ENCODE results near the gene GOLIM4. TPM values are rescaled to one million over a fixed set of nuclear protein-coding genes. Genes with fewer than 3 reads are reported as not detected.
"Not testable (repeated sequence)": the region's sequence is repeated elsewhere in the genome, so short reads cannot be mapped to it uniquely, and the experiment has no call there.

The GOLIM4 gene
- total RNA-seq, 2 donors from 2014 or later: 42.8 to 44.0 TPM

DNA sequence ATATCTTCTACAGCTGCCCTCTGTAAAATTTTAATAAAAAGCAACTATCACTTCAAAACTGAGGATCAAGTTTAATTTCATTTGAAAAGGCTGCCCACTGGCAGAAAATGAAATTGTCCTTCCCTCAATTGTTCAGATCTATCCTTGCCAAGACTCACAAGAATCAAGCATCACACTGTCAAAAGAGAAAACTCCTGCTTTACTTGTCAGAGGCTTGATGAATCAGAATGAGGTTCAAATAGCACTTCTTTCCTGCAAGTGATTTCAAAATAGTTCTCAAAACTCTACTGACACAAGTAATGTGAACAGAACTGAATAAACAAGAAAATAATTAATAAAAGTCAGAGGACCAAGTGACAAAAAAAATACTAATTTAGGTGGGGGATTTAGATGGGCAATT lies 70.6 kb downstream of the GOLIM4 start:
- intact Hi-C loops (cut with DNase I): no loop called here
- DNase-seq (ENCODE audit: low spot score): no peak

DNA sequence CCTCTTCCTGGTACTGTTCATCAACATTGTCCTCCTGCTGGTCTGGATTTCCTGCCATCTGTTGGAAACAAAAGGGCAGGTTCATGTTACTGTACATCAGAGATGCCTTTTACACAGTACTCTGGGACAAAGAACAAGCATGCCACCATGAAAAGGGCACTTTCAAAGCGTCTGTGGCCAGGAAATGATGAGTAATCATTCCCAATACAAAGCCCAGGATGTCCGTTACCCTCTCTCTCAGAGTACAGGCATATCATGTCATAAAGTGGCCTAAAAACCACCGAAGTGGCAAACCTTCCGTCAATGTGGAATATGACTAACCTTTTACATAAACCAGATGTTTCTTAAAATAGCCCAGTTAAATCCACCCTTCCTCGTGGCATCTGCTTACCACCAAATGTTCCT lies 71.2 kb downstream of the GOLIM4 start:
- intact Hi-C loops (cut with DNase I): no loop called here
- DNase-seq (ENCODE audit: low spot score): no peak

DNA sequence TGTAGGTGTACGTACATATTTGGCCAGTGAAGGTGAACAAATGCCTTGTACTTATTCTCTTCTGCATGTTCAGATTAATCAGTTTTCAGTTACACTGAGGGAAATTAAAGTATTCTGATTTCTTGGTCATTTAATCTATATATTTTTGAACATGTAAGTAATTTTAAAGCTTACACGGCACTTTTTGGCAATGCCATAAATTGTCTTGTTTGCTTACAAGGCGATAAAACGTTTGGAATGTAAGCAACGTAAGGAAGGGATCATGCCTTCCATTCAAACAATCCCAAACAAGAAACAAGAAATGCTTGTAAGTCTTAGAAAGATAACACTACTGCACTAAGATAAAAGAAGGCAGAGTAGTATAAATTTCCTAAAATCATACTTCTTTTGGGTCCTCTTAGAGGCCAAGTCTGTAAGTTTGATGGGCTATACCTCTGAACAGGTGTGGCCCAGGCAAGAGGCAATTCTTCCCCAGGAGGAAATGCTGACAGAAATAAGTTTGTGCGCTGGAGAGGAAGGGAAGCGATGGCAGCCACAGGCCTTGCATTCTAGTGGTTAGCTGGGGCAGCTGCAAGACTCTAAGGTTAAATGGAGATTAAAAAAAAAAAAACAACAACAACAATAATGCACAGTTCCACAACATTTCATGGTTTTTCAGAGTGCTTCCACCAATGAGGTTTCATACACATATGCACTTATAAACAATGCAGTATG lies 73.8 kb downstream of the GOLIM4 start:
- intact Hi-C loops (cut with DNase I): no loop called here

DNA sequence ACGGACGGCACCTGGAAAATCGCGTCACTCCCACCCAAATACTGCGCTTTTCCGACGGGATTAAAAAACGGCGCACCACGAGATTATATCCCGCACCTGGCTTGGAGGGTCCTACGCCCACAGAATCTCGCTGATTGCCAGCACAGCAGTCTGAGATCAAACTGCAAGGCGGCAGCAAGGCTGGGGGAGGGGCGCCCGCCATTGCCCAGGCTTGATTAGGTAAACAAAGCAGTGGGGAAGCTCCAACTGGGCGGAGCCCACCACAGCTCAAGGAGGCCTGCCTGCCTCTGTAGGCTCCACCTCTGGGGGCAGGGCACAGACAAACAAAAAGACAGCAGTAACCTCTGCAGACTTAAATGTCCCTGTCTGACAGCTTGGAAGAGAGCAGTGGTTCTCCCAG lies 84.4 kb downstream of the GOLIM4 start:
- intact Hi-C loops (cut with DNase I); DNase-seq (ENCODE audit: low spot score): not testable (repeated sequence)

More for the DNA sequence above, 73.8 kb downstream of the GOLIM4 start:
- no peak for DNase-seq (ENCODE audit: low spot score)

DNA sequence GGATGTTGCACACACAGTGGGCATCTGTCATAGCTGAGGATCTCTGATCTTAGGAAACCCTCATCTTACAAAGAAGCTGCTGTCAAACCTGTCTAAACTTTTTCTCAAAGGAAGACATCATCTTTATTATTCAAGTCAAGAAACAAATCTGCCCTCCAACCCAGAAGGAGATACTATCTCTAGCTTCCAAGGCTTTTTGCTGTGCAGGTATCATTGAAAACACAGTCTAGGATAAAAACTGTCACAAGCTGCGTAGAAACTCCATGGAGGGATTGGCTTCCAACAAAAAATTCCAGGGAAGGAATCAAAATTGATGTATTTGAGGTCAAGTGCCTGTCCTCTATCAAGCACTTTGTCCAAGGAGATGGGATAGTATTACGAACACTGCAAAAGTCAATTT lies 89.1 kb downstream of the GOLIM4 start:
- intact Hi-C loops (cut with DNase I): no loop called here
- no peak for DNase-seq (ENCODE audit: low spot score)

DNA sequence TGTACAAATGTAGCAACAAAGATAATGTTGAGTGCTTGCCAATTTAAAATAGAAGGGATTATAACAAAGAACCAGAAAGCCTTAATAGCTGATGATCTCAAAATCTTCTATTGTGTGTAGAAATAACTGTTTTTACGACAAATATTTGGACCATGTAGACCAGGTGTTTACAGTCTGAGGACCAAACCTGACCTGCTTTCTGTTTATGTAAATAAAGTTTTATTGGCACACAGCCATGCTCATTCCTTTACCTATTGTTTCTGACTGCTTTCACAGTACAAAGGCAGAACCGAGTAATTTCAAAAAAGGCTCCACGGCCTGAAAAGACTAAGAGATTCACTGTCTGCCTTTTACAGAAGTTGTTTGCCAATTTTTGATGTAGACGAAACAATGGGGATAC lies 91.8 kb downstream of the GOLIM4 start:
- DNase-seq (ENCODE audit: low spot score): no peak
- intact Hi-C loops (cut with DNase I): no loop called here

DNA sequence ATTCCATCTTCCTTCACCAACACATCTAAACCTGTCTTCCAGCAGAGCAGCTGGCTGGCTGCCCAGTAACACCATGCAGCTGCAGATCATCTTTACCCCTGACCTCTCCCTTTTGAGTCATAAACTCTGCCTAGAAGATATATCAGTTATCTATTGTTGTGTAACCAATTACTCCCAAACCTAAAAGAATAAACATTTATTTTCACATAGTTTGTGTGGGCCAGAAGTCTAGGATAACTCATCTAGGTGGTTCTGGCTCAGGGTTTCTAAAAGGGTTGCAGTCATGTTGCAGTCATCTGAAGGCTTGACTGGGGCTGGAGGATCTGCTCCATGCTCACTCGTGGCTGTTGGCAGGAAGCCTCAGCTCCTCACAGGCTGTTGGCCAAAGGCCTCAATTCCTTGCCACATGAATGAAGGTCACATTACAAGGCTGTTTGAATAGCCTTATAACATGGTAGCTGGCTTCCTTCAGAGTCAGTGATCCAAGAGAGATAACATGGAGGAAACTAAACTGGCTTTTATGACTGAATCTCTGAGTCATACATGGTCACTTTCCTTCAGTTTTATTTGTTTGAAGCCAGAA lies 92.8 kb downstream of the GOLIM4 start:
- peak; percentile 76 for DNase-seq (ENCODE audit: low spot score)
- intact Hi-C loops (cut with DNase I): no loop called here

DNA sequence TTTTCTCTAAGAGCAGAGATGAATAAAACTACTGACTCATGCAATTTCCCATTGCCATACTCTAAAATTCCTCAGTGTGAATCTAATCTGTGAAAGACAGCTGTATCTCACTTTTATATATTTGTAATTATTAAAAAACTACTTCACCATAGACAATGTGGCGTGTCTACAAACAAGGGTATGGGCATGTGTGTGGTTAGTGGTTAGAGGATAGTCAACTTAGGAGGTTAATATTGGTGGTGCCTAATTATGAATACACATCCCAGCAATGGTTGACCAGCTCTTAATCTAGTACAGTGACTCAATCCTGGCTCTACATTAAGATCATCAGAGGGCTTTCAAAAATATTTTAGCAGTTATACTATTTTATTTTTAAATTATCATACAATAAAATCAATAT lies 94.5 kb downstream of the GOLIM4 start:
- DNase-seq (ENCODE audit: low spot score): no peak
- intact Hi-C loops (cut with DNase I): no loop called here

DNA sequence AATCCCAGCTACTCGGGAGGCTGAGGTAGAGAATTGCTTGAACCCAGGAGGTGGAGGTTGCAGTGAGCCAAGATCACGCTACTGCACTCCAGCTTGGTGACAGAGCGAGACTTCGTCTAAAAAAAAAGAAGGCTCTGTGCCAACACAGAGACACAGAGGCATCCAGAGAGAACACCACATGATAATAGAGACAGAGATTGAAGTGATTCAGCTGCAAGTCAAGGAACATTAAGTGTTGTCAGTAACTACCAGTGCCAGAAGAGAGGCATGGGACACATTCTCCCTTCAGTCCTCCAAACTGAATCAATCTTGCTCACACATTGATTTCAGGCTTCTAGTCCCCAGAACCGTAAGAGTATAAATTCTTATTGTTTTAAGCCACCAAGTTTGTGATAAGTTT lies 97.5 kb downstream of the GOLIM4 start:
- DNase-seq (ENCODE audit: low spot score): no peak
- intact Hi-C loops (cut with DNase I): no loop called here

DNA sequence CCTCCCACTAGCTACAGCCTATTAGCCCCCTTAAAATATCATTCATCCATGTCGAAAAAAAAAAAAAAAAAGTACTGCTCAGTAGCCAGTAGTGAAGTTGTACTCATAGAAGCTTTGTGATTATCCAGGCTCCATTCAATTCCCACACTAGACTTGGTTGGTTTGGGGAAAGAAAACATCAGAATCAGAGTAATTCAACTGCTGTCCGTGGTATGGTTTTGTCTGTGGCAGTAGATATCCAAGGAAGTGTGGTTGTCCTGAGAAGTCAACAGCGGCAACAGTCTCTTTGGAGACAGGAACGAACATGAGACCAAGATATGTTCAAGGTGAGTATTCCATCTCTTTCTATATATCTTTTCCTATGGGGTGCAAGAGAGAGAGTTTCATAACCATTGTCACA lies 99.2 kb downstream of the GOLIM4 start:
- intact Hi-C loops (cut with DNase I): no loop called here

DNA sequence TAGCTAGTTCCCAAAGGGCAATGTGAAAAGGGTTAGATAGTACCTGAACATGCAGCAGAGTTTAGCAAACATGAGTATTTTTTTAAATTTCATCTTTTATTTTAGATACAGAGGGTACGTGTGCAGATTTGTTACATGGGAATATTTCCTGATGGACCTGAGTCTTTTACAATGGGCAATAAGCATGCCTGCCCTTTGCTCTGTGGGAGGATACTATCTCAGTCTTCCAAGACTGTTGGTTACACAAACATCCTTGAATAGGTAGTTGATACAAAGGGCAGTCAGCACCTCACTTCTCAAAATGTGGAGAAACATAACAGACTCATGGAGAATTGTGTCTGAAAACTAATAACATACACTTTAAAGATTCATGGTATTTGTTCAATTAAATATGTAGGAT lies 103.3 kb downstream of the GOLIM4 start:
- intact Hi-C loops (cut with DNase I): no loop called here

More for the DNA sequence above, 99.2 kb downstream of the GOLIM4 start:
- DNase-seq (ENCODE audit: low spot score): no peak

DNA sequence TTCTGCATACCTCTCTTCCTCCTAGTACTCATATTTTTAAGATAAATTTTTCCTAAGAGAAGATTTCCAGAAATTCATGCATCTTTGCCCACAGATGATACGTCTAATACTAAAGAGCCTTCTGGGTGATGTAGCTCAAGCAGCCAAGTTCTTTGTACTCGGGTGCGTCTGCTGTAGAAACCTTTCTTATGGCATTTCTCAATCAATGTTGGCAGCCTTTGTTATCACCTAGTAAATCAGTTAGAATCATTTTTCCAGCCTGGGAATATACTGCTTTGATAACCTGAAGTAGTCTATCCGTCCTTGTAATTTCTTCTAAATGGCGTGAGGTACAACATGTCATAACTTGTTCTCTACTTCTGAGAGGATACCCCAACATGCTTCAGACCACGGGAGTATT lies 104.5 kb downstream of the GOLIM4 start:
- intact Hi-C loops (cut with DNase I): no loop called here
- no peak for DNase-seq (ENCODE audit: low spot score)

More for the DNA sequence above, 103.3 kb downstream of the GOLIM4 start:
- DNase-seq (ENCODE audit: low spot score): no peak

DNA sequence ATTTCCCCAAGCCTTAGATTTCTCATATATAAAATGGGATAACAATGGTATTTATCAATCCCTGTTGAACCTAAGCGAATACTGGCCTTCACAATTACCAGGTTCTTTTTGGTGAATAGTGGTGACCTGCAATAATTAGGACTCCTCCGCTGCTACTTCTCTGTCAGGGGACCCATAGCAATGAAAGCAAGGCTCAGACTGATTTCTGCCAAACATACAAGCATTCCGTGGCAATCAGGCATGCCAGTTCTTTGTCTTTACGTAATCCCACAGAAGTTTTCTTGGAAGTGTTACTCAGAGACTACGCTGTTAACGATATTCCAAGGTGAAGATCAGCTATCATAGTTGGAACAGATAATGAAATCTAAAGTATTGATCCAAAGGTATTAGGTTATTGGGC lies 105.7 kb downstream of the GOLIM4 start:
- no peak for DNase-seq (ENCODE audit: low spot score)
- intact Hi-C loops (cut with DNase I): no loop called here

DNA sequence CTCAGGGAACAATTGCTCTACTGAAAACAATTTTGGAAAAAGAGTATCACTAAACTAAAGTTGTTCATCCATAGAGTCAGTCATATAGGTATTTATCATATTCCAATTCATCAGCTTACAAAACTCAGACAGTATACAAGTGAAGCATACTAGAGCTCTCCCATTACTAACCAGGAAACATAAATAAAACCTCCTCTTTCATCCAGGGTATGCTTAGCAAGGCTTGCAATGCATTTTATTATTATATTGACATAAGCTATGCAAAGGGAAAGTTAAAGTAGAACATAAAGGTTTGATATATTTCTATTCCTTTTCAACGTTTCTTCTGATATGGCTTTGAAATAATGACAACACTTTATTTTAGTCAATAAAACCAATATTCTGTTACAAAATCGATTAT lies 106.7 kb downstream of the GOLIM4 start:
- no peak for DNase-seq (ENCODE audit: low spot score)
- intact Hi-C loops (cut with DNase I): no loop called here

DNA sequence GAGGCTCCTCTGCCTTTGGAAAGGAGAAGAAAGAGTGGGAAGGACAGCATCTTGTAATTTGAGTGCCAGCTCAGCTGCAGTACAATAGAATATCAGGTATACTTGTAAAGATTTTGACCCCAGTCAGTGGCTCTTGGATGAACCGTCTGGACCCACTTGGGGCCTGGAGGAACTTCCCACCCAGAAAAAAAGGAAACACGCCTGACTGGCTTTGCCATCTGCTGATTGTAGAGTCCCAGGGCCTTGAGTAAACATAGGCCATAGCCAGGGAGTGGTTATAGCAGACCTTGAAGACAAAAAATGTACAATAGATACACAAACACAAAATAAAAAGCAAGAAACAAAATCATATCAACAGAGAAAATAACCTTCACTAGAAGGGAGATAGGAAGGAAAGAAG lies 112.1 kb downstream of the GOLIM4 start:
- intact Hi-C loops (cut with DNase I): no loop called here
- no peak for DNase-seq (ENCODE audit: low spot score)

DNA sequence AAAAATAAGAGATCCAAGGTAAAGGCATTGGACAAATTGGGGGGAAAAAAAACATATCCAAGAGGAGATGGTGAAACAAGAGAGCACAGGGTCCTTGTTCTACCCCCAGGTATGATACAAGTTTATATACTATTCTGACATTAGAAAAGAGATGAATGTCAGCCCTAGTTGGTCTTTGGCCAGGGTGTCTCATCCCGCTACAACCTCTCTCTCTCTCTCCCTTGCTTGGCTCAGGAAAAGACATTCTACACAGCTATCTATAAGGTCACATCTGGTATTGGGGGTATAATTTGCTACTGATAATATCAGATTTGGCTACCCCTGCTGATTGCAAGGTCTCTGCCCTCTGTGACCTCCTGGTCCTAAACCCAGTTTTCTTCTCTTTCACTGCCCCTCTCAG lies 117.2 kb downstream of the GOLIM4 start:
- DNase-seq (ENCODE audit: low spot score): no peak
- intact Hi-C loops (cut with DNase I): no loop called here

DNA sequence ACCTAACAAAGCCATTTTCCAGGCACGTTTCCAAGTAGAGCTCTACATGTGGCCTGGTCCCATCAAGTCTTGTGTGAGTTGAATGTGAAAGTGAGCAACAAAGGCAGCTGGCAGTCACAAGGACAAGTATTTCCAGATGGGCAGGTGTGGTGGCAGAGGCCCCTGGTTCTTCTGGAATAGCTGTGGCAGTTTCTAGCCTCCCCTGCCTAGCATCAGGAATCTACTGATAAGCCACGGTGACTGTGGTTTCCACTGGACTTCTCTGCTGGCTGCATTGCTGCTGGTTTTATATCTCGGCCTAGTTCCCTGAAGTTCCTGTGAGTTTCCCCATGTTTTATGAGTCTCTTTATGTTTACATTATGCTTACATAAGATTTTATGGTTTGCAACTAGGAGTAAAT lies 117.7 kb downstream of the GOLIM4 start:
- intact Hi-C loops (cut with DNase I): no loop called here
- DNase-seq (ENCODE audit: low spot score): no peak

DNA sequence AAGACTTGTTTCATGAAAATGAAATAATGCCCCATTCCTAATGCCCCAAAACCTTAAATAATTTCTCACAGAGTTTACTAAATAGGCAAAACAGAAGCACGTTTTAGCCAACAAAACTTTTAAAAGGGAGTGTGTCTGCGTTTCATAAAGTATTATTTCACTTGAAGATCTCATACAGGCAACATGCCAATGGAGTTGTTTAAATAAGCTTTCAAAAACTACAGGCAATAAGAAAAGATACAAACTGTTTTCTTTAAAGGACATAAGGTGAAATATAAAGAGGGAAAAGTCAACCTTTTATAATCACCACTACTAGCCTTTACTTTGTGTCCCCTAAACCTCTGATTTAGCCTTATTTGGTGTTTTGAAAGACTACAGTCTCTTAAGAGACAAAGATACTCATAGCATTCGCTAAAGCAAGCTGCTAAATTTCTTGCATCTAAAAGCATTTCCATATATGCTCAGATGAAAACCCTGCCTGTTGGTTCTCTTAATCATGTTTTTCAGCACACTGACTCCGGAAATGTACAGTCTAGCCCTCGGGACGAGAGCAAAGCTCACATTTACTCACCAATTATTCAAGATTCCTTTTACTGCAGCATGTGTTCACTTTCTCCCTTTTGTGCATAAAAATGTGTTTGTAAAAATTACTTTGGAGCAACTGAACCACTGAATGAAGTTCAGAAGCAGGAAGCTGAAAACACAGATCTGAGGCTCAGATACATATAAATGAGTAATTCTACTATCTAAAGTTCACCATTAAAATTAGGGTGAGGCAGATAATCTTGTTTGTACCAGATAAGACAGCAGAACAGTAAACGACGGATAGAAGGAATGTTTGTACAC lies 119.0 kb downstream of the GOLIM4 start:
- intact Hi-C loops (cut with DNase I): no loop called here
- no peak for DNase-seq (ENCODE audit: low spot score)

DNA sequence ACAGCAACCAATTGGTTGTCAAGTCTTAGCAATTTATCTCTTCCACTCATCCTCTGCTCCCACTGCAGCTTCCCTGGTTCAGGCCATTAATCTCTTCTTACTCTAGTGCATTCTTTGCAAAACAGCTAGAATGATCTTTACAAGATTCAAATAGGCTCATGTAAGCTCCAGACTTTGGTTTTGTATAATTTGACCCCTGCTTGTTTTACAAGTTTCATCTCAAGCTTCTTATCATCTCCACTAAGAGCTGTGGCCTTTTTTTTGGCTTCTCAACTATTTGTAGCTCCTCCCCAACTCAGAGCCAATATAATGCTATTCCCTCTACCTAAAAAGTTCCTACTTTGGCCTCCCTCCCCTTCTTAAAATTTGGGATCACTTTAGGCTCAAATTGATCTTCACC lies 121.8 kb downstream of the GOLIM4 start:
- intact Hi-C loops (cut with DNase I): no loop called here

DNA sequence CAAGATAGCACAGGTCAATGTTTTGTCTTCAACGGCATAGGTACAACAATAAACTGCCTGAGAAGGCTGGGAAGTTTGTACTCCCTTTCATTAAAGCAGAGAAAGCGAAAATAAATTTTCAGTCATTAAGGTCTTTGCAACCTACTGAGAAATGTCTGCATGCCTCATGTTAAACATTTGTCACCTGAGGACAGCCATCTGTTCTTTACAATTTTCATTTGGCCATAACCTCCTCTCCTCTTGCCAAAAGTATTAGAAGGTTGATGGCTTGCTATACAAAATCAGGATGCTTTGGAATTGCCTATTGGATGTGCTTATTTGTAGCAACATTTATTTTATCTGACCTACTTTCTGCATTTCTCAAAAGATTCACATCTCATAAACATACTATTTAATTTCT lies 122.7 kb downstream of the GOLIM4 start:
- intact Hi-C loops (cut with DNase I): no loop called here
- no peak for DNase-seq (ENCODE audit: low spot score)

More for the DNA sequence above, 121.8 kb downstream of the GOLIM4 start:
- no peak for DNase-seq (ENCODE audit: low spot score)
